Activated CD8-positive, alpha-beta memory T cell treated with anti-CD3 and anti-CD28 coated beads, Interleukin-2, amount 50 U/mL, for 1 hour (primary cell): ENCODE measurements around the gene STON2.
"Not testable (repeated sequence)": the region's sequence is repeated elsewhere in the genome, so short reads cannot be mapped to it uniquely, and the experiment has no call there.

Source experiments
- DNase-seq: peaks from one replicate; pipeline ENCODE4 v3.0.0-alpha.2; 2020; ENCODE audit errors: extremely low read depth

Gene STON2

GRCh38 chr14:81269100-81269978 lies 130.8 kb downstream of the STON2 start:
- DNase-seq: no peak

- DNase-seq: no peak
Observed at GRCh38 chr14:81268016-81268416, 132.1 kb downstream of the STON2 start.

- no peak for DNase-seq
Observed at GRCh38 chr14:81265636-81266169, 134.4 kb downstream of the STON2 start.

- DNase-seq: no peak
Observed at GRCh38 chr14:81264671-81265070, 135.5 kb downstream of the STON2 start.

- no peak for DNase-seq
Observed at GRCh38 chr14:81263777-81264410, 136.2 kb downstream of the STON2 start.

- no peak for DNase-seq
Observed at GRCh38 chr14:81261176-81261575, 138.9 kb downstream of the STON2 start.

- no peak for DNase-seq
Observed at GRCh38 chr14:81260732-81261131, 139.4 kb downstream of the STON2 start.

GRCh38 chr14:81256289-81256960 lies 143.7 kb downstream of the STON2 start:
- DNase-seq: no peak

- no peak for DNase-seq
Observed at GRCh38 chr14:81252278-81252677, 147.8 kb downstream of the STON2 start.

GRCh38 chr14:81247271-81247766 lies 152.8 kb downstream of the STON2 start:
- DNase-seq: no peak

GRCh38 chr14:81246461-81247270 lies 153.5 kb downstream of the STON2 start:
- no peak for DNase-seq

- no peak for DNase-seq
Observed at GRCh38 chr14:81245771-81246170, 154.4 kb downstream of the STON2 start.

- DNase-seq: not testable (repeated sequence)
Observed at GRCh38 chr14:81244431-81244830, 155.7 kb downstream of the STON2 start.

- no peak for DNase-seq
Observed at GRCh38 chr14:81243499-81243898, 156.6 kb downstream of the STON2 start.

- not testable (repeated sequence) for DNase-seq
Observed at GRCh38 chr14:81236849-81237248, 163.3 kb downstream of the STON2 start.

GRCh38 chr14:81236138-81236537 lies 164.0 kb downstream of the STON2 start:
- no peak for DNase-seq

GRCh38 chr14:81235096-81235495 lies 165.0 kb downstream of the STON2 start:
- DNase-seq: no peak

- no peak for DNase-seq
Observed at GRCh38 chr14:81234278-81234677, 165.8 kb downstream of the STON2 start.

GRCh38 chr14:81233615-81234014 lies 166.5 kb downstream of the STON2 start:
- no peak for DNase-seq

GRCh38 chr14:81231540-81231939 lies 168.6 kb downstream of the STON2 start:
- DNase-seq: no peak

GRCh38 chr14:81224222-81224621 lies 175.9 kb downstream of the STON2 start:
- DNase-seq: no peak
